ENCODE data around the gene TTC9C.
A peak's percentile ranks its signal among the peaks of the same experiment; 100 is the strongest.

The TTC9C gene

DNA sequence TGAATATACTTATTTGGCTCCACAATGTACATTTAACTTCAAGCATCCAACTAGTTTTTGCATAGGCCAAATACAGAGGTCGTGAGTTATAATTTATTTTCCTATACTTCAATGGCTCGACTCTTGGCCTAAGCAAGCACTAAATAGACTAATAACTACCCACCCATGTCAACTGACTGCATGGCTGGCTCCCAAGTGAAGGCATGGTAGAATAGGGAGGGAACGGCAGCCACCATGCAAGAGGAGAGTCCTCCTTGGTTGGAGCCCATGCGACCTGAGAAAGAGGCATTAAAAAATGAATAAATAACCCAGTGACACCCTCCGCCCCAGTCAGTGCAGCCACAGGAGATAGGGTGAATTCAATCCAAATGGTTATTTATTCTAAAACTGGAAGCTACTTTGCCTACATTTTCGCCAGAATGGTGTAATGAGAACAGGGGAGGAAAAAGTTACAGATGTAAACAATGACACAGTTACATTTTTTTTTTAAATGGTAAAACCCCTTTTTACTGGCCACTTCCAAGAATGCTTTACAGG is 15.9 kb upstream of the TTC9C start:
- TF ChIP-seq FOXP2 (optimal IDR thresholded peaks at IDR 0.05; ENCODE audit: borderline replicate concordance, extremely low read depth, extremely low read length, insufficient read depth) (no peak), SIN3A (IDR thresholded peaks at IDR 0.05; ENCODE audit: borderline replicate concordance, insufficient read depth, low read length) (no peak), POLR2AphosphoS5 (IDR thresholded peaks at IDR 0.05; ENCODE audit: low read depth, low read length) (no peak), TAF1 (IDR thresholded peaks at IDR 0.05; ENCODE audit: borderline replicate concordance, insufficient read depth, low read length) (no peak), REST (IDR thresholded peaks at IDR 0.05; ENCODE audit: insufficient read depth in 1 of 2, low read depth in 2 of 2, low read length in 2 of 2) (no peak)

DNA sequence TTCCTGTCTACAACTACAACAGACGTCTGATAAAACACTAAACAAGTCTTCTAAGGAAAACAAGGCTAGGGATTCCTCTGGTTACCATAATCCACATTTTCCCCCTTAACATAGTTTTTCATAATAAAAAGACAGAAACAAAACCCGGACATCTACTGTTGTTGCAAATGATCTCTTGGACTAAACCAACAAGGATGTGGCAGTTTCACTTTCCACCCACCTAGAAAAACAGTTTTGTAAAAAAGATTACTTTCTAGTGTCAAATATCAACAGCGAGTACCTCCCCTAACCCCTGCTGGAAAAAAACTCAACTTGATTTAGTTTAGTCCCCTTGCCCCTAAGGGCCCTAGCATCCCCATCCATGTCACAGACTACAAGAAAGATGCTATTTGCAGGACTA is 15.4 kb upstream of the TTC9C start:
- TF ChIP-seq POLR2AphosphoS5 (IDR thresholded peaks at IDR 0.05; ENCODE audit: low read depth, low read length) = 0 out of 2 replicates have a peak, but pooled peaks have one; percentile 2
- no peak for TF ChIP-seq SIN3A (IDR thresholded peaks at IDR 0.05; ENCODE audit: borderline replicate concordance, insufficient read depth, low read length)

DNA sequence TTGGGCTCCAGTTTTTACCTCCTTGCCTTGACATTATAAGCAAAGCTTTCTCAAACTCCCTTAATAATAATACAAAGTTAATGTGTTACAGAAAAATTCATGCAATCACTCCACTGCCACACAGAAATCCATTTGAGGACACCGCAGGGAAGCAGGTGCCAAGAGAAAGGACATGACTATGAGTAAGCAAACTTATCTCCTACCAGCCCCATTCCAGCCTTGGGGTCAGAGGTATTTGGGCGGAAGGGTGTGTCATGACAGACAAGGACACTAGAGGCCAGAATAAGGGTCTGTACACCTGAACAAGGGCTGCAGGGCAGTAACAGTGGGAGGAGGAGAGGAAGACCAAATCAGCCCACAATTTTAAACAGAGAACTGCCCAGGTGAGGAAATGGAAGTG is 14.9 kb upstream of the TTC9C start:
- TF ChIP-seq SIN3A (IDR thresholded peaks at IDR 0.05; ENCODE audit: borderline replicate concordance, insufficient read depth, low read length) = no peak
- no peak for TF ChIP-seq REST (IDR thresholded peaks at IDR 0.05; ENCODE audit: insufficient read depth in 1 of 2, low read depth in 2 of 2, low read length in 2 of 2)
- no peak for TF ChIP-seq TAF1 (IDR thresholded peaks at IDR 0.05; ENCODE audit: borderline replicate concordance, insufficient read depth, low read length)
- TF ChIP-seq FOXP2 (optimal IDR thresholded peaks at IDR 0.05; ENCODE audit: borderline replicate concordance, extremely low read depth, extremely low read length, insufficient read depth) = no peak
- 0 out of 2 replicates have a peak, but pooled peaks have one; percentile 49 for TF ChIP-seq POLR2AphosphoS5 (IDR thresholded peaks at IDR 0.05; ENCODE audit: low read depth, low read length)

DNA sequence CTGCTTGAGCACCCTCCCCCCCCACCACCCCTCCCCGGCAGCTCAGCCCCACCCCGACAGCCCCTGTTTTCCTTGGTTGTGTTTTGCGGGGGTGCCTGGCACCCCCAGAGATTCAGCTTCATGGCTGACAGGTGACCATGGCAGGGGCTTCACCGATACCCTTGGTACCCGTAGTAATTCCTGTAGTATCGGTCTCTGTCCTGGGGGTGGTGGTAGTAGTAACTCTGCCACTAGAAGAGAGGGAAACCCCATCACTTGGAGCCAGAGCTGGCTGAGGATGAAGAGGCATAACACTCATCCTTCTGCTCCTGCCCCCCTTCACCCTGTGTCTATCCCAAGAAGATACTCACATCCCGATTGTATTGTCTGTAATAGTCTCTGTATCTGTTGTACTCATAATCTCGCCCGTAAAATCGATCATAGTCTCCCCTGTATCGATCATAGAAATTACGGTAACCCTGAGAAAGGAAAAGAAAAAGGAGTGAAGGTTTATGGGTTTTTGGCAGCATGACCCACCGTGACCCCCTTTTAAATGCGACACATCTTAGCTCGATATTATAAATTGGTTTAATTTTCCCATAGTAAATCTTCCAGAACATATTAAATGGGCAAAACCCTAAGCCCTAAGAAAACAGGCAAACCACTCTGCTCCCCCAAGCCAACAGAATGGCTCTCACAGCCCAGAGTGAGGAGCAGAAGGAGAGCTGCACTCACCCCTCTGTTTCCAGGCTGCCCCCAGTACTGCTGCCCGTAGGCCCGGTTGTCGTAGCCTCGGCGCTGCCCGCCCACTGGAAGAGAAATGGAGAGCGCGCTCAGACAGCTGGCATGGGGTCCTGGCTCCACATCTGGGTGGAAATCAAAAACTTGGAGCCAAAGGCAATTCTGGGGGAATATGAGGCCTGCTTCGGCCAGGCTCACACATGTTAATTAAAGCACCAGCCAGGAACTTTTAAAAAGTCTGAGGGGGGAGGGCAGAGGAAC is 12.8 kb upstream of the TTC9C start:
- no peak for TF ChIP-seq REST (IDR thresholded peaks at IDR 0.05; ENCODE audit: insufficient read depth in 1 of 2, low read depth in 2 of 2, low read length in 2 of 2)
- no peak for TF ChIP-seq SIN3A (IDR thresholded peaks at IDR 0.05; ENCODE audit: borderline replicate concordance, insufficient read depth, low read length)

DNA sequence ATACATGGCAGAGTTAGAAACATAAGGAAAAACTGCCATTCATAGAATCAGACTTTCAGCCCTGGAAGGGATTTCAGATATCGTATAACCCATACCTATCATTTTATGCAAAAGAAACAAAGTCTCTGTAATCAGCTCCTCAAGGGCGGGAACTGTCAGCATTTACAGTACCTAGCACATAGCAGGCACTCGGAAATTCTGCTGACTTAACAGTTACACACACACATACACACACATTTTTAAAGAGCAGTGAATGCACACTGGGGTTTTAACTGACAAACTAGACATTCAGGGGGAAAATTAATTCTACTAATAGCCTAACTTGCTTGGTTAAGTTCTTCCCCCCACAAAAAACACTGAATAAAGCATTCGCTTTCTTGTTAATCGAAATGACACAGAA is 12.1 kb upstream of the TTC9C start:
- TF ChIP-seq TAF1 (IDR thresholded peaks at IDR 0.05; ENCODE audit: borderline replicate concordance, insufficient read depth, low read length) (no peak), POLR2AphosphoS5 (IDR thresholded peaks at IDR 0.05; ENCODE audit: low read depth, low read length) (no peak), SIN3A (IDR thresholded peaks at IDR 0.05; ENCODE audit: borderline replicate concordance, insufficient read depth, low read length) (no peak), REST (IDR thresholded peaks at IDR 0.05; ENCODE audit: insufficient read depth in 1 of 2, low read depth in 2 of 2, low read length in 2 of 2) (no peak), FOXP2 (optimal IDR thresholded peaks at IDR 0.05; ENCODE audit: borderline replicate concordance, extremely low read depth, extremely low read length, insufficient read depth) (no peak)
